NCI-H187 treated with DMSO at 0.1 percent for 48 hours (cell line): ENCODE data around the gene CDH20.

ENCODE experiments used
- DNase-seq: peaks from one replicate; lab custom pipeline; 2025; lab: John Stamatoyannopoulos, UW

The CDH20 gene

GRCh38 chr18:61333271-61333745 lies at the start of gene CDH20:
Gene CDH20 (plus strand): TSS chr18:61333430.
- DNase-seq = no peak

DNA sequence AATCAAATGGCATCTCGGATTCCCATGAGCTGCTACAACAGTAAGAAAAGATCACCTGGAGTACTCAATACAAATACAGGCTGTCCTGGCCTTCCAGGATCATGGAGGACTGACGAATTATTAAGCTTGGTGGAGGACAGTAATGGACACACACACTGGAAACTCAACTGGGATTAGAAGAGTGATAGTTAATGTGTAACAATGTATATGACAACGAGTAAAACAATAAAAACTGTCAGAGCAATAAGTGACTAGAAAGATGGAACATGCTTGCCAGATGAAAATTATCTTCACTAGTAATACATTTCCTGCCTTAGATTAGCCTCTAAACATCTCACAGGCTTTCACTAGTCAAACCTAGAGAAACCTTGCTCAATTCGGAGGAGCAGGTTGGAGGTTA lies 49.2 kb upstream of the CDH20 start:
- DNase-seq = no peak

GRCh38 chr18:61285777-61286176 lies 47.5 kb upstream of the CDH20 start:
- no peak for DNase-seq

- DNase-seq = no peak
Measured at GRCh38 chr18:61286867-61287266, 46.4 kb upstream of the CDH20 start.

DNA sequence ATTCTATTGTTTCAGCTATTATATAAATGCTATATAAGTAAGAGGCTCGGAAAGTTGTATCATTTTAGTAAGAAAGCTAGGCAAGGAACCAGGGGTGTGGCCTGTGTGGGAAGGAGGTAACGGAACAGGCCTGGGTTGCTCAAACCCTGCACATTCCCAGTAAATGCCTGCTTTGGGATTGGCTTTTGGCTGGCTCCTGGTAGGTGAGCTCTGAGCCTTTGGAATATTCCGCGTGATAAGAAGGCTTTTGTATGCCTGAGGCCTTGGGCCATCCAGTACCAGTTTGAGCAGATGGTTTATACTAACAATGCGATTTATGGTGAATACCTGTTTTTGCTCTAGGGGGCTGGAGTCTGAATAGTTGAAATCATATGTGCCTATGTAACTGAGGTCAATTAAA lies 42.6 kb upstream of the CDH20 start:
- DNase-seq = no peak

- DNase-seq = no peak
Measured at GRCh38 chr18:61292280-61293035, 40.8 kb upstream of the CDH20 start.

DNA sequence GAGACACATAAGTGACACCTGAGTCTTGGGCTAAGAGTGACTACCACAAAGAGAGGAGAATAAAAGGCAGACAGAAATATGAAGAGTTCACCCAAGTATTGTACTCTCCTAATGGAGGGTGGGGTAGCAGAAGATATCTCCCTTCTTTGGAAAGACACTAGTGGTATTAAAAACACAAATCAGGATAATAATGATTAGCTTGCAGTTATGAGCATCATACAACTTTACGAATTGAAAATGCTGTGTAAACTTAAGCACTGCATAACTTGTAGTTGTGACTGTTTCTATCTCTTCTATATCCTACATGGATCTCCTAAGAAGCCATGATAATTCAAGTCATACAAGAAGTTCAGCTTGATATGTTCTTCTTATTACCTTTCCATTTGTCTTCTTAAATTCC lies 38.1 kb upstream of the CDH20 start:
- no peak for DNase-seq

DNA sequence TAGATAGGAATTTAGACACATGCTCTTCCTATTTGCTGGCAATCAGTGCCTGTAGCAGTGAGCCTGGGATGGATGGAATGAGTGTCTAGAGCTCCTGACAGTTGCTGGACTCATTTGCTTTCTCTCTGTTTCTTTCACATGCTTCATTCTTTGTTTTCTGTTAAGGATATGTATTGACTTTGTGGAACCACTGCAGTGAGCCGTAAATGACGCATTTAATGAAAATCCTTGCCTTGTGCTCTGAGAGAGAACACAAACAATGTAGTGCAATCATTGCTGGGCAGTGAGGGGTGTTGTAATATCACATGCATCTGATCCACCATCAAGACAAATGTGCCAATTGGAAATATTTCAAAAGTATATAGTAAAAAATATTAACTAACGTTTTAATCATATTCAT lies 25.2 kb upstream of the CDH20 start:
- DNase-seq = no peak

GRCh38 chr18:61308795-61309393 lies 24.3 kb upstream of the CDH20 start:
- no peak for DNase-seq

DNA sequence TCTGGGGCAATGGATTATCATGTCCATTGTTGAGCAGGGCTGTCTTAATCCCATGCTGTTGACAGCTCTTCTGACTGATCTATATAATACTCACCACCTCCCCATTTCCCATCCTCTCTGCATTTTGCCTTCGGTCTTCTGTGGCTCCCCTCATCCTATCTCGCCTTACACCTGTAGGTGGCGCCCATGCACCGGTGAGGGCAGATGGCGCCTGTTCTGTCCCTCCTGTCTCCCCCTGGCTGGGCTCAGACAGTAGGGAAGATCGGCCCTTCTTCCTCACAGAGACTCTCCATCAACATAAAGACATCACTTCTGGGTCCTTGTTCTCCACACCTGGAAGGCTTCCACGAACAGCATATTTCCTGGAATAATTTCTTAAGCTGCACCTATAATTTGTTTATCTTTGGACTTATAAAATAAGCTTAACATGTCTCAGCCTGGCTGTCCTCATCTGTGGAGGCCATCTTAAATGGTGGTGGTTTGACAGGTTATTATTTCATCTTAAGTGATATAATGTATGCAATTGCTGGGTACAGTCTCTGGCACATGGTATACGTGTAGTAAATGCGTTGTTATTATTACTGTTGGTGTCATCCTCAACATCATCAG lies 10.9 kb upstream of the CDH20 start:
- no peak for DNase-seq

GRCh38 chr18:61323951-61324350 lies 9.3 kb upstream of the CDH20 start:
- DNase-seq = no peak

DNA sequence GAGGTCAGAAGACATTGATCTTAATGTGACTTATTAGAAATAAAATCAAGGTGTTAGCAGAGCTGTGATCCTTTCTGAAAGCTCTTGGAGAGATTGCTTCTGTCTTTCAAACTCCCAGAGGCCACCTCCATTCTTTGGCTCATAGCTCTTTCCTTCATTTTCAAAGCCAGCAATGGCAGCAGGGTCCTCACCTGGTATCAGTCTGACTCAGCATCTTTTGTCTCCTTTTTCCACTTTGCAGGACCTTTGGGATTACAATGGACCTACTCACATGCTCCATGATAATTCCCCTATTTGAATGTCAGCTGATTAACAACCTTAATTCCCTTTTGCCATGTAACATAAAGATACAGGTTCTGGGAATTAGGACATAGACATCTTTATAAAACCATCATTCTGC lies 6.8 kb upstream of the CDH20 start:
- no peak for DNase-seq

GRCh38 chr18:61329398-61329797 lies 3.8 kb upstream of the CDH20 start:
- no peak for DNase-seq

- no peak for DNase-seq
Measured at GRCh38 chr18:61331051-61331450, 2.2 kb upstream of the CDH20 start.

GRCh38 chr18:61333746-61334490 lies 688 bp downstream of the CDH20 start:
- DNase-seq = no peak

- no peak for DNase-seq
Measured at GRCh38 chr18:61334491-61334850, 1.2 kb downstream of the CDH20 start.

DNA sequence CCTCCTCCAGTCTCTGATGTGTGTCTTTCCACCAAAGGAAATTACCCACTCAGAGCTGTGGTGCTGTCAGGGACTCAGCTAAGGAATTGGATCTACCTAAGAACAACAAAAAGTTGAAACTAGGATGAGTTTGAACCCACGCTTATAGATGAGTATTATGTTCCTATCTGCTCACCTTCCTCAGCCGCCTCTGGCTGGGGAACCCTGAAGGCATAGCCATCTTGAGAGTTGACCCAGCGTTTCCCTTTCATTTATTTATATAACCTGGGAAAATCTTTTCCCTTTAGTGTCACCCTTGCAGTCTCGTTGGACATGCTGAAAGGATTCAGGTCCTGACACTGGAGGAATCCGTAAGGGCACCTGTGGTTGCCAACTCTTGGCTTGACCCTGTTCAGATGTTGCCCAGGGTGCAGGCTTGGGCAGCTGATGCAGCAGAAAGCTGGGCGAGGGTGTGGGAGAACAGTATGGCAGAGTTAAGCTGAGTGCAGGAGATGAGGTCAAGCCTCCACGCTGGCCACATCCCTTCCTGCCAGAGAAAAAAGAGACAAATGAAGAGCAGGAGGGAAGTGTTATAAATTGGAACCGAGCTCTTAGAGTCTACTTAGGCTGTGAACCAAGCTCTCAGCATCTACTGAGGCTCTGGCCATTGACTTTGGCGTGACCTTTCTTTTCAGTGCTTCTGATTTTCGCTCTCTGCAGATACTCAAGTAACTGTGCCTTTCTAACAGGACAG lies 1.9 kb downstream of the CDH20 start:
- no peak for DNase-seq

DNA sequence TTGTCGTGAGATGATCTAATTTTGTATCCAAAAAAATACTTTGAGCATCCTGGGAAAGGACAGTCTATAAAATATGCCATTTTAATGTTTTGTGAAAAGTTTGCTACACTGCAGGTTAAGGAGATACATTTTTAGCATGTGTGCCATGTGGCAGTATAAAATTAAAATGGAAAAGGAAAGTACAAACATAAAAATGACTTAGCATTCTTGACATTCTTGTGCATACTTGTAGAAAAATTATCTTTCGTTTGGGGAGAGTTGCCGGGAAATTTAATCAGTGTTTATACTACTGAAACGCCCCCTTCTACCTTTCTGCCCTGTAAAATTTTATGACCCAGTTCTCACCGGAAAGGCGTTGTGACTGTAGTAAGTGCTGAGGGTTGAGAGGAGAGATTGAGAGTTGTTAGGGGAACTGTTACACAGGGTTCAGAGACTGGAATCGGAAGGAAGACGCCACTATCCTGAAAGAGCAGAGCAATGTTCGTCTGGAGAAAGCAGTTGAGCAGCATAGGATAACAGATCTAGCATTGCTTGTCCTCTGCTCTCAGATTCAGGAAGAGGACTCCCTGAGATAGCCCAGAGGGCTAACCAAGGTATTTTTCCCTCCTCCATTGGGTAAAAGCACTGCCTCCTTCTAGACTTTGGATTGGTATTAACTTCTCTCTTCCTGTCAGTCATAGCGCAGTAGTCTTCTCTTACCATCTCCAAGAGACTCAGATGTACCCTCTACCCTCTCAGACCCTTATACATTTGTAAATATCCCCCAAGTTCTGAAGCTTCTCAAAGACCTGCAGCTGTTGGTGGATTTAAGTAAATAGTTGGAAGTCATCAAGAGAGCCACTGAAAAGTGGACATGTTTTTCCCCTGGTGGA lies 2.7 kb downstream of the CDH20 start:
- DNase-seq = no peak

DNA sequence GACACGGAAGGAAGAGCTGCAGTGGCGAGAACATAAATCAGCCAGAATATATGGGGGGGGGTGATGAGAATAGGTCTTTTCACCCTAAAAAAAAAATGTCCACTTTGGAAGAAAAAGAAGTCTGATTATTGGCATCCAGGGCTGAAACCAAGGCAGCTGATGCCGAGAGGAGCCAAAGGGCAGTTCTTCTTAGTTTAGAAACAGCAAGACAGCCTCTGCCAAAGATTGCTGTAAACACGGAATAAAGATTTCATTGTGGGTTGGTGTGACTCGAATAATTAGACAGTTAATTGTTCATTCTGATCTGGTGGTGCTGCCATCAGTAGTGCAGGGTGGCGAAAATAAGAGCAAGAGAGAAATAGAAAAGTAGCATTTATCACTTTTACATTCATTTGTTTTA lies 3.5 kb downstream of the CDH20 start:
- no peak for DNase-seq

DNA sequence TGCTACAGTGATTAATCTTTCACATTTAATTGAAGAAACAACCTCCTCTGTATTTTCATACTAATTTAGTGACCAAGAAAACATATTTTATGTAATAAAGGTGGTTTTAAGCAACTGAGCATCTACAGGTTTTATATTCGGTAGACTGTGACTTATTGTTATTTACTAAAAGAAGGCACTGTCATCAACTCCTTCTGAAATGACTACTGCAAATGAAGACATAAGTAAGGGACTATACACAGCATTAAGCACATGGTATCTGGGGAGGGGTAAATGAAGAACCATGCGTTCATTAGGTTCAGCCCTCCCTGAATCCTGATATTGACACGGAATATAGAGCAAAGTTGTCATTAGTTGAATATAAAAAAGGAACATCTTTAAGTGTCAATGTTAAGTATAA lies 4.3 kb downstream of the CDH20 start:
- no peak for DNase-seq

DNA sequence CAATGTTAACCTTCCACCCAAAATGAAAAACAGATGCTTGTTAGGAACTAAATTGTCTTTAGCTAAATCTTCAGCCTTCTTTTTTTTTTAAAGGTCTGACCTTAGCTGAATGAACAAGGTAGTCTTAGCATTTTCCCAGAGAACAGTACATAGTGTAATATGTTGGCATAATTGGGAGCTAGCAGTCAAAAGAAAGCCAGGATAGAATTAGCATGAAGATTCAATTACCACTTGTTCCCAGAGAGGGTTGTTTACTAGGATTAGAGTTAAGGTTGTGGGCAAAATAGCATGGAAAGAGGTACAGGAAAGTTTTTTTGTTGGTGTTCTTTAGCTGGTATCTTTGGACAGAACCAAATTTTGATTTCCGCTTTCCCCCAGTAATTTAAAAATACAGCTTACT lies 6.9 kb downstream of the CDH20 start:
- no peak for DNase-seq
